OCI-LY3 (cell line): Measurements from ENCODE around the gene SLC22A12.

Experiments used
- EZH2phosphoT487 ChIP-seq: fragments of 200-600 bp; shearing (Covaris generic); IDR thresholded peaks from 2 replicates; pipeline ENCODE4 v1.6.1; 2018; ENCODE audit warnings: antibody characterized with exemption, mixed run types, low read depth
- TF ChIP-seq, protein P1 (sequence below): fragments of 200-600, 300-600 bp; sonication (generic); IDR thresholded peaks from 2 replicates; pipeline ENCODE4 v1.5.1; 2014; ENCODE audit warnings: antibody characterized with exemption, low read length, low read depth

DNA sequence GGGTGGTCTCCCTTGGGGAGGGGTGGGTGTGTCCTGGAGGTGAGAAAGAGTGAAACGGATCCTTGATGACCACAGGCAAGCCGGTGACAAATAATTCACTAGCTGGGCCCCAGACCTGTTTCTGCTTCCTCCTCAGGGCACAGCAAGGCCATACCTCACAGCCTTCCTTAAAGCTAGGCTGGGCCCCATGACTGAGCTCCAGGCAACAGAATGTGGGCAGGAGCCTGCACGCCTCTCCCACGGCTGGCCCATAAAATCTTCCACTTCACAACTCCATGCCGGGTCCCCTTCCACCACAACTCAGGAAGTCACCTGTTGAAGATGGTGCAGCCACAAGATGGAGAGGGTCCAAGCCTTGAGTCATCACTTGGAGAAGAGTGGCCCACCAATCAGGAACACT, 23.9 kb downstream of the SLC22A12 start:
- no peak for TF ChIP-seq EZH2phosphoT487
- TF ChIP-seq, protein P1, sequence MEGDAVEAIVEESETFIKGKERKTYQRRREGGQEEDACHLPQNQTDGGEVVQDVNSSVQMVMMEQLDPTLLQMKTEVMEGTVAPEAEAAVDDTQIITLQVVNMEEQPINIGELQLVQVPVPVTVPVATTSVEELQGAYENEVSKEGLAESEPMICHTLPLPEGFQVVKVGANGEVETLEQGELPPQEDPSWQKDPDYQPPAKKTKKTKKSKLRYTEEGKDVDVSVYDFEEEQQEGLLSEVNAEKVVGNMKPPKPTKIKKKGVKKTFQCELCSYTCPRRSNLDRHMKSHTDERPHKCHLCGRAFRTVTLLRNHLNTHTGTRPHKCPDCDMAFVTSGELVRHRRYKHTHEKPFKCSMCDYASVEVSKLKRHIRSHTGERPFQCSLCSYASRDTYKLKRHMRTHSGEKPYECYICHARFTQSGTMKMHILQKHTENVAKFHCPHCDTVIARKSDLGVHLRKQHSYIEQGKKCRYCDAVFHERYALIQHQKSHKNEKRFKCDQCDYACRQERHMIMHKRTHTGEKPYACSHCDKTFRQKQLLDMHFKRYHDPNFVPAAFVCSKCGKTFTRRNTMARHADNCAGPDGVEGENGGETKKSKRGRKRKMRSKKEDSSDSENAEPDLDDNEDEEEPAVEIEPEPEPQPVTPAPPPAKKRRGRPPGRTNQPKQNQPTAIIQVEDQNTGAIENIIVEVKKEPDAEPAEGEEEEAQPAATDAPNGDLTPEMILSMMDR = no peak
